B cell (primary cell): ENCODE data around the gene GLRX5.

ENCODE experiments used
- CTCF ChIP-seq: fragments of 200-600 bp; IDR thresholded peaks from one replicate; pipeline ENCODE4 v1.8.0; 2022; ENCODE audit warnings: antibody characterized with exemption, mild to moderate bottlenecking
- EZH2 ChIP-seq: IDR thresholded peaks from 2 replicates; pipeline ENCODE4 v1.6.1; 2012; ENCODE audit warnings: borderline replicate concordance, low read depth, mild to moderate bottlenecking, moderate library complexity, low read length; ENCODE audit not compliant: insufficient read depth, poor library complexity, severe bottlenecking

- no peak for TF ChIP-seq CTCF
- TF ChIP-seq EZH2: no peak
Measured at GRCh38 chr14:95569440-95569839, 34.6 kb downstream of the GLRX5 start.
